HCT116 (cell line): ENCODE measurements around the gene RFC4. TPM values are rescaled to one million over a fixed set of nuclear protein-coding genes. Genes with fewer than 3 reads are reported as not detected.
"Not testable (repeated sequence)": the region's sequence is repeated elsewhere in the genome, so short reads cannot be mapped to it uniquely, and the experiment has no call there.

Experiments
- ATAC-seq: fragments of 200-7000 bp; cut with Tn5 transposase; 2 replicates; pipeline ENCODE4 v1.9.1; 2020; ENCODE audit warnings: mild to moderate bottlenecking, moderate library complexity
- BruUV-seq: library from RNA; stranded (reverse); fragments of 400-500 nt; replicated peaks from 2 replicates; lab custom pipeline; 2021; lab: Mats Ljungman, UMichigan
- CTCF ChIA-PET: fragments of 300-600 bp; sonication (Branson Sonifier 250); formaldehyde crosslinking; loops from one replicate; lab custom pipeline; 2021; ENCODE audit warnings: antibody characterized with exemption; lab: Charles Lee
- POLR2A ChIA-PET: fragments of 300-600, 350-600 bp; sonication (Branson Sonifier 250); formaldehyde crosslinking; loops from one replicate; lab custom pipeline; 2021; ENCODE audit warnings: antibody characterized with exemption; lab: Charles Lee
- RAD21 ChIA-PET, 2 experiments: fragments of 300-600 bp; sonication (Branson Sonifier 250); formaldehyde crosslinking; loops; one replicate each; lab custom pipeline; 2023; ENCODE audit warnings: low total read pairs in 2 of 2; ENCODE audit not compliant: uncharacterized antibody in 2 of 2, unreplicated experiment in 2 of 2, low non-redundant PET in 1 of 2; lab: Charles Lee
- DNase-seq: peaks from one replicate; pipeline ENCODE4 v3.0.0-alpha.2; 2010; ENCODE audit warnings: low read depth, low spot score
- H2AFZ ChIP-seq: fragments of 200-600 bp; shearing (Covaris generic), sonication (generic); 2 replicates; pipeline ENCODE4 v1.6.1; 2017; ENCODE audit warnings: low read depth, mixed run types, mixed read lengths, antibody characterized with exemption, low read length; ENCODE audit not compliant: poor library complexity, severe bottlenecking
- H3K27ac ChIP-seq: 2 replicates; pipeline ENCODE4 v1.5.1; 2012; ENCODE audit warnings: low read depth, low read length
- H3K27me3 ChIP-seq: fragments of 200-600 bp; sonication (generic); 2 replicates; pipeline ENCODE4 v1.6.1; 2016; ENCODE audit warnings: mixed run types, low read length, mixed read lengths; ENCODE audit not compliant: insufficient read depth
- H3K36me3 ChIP-seq, 2 experiments: fragments of 200-500 bp in 1 of 2; fragments of 200-600 bp in 1 of 2; sonication (Bioruptor generic) in 1 of 2; sonication (generic) in 1 of 2; 2 replicates each; pipeline versions ENCODE4 v1.5.1 to v1.6.1; 2014 to 2016; ENCODE audit warnings: low read length in 2 of 2, inconsistent platforms in 1 of 2, mixed read lengths in 1 of 2, mixed run types in 1 of 2; ENCODE audit not compliant: insufficient read depth in 2 of 2, control insufficient read depth in 1 of 2
- H3K4me1 ChIP-seq, 2 experiments: fragments of 200-600 bp in 1 of 2; sonication (generic) in 1 of 2; 2 replicates each; pipeline versions ENCODE4 v1.5.1 to v1.6.1; 2012 to 2017; ENCODE audit warnings: low read length in 2 of 2, inconsistent platforms in 1 of 2, mild to moderate bottlenecking in 1 of 2, mixed read lengths in 1 of 2, mixed run types in 1 of 2, moderate library complexity in 1 of 2; ENCODE audit not compliant: insufficient read depth in 2 of 2, control insufficient read depth in 1 of 2
- H3K4me2 ChIP-seq: fragments of 200-600 bp; sonication (generic); 2 replicates; pipeline ENCODE4 v1.6.1; 2017; ENCODE audit warnings: mixed run types, low read length, mixed read lengths
- H3K4me3 ChIP-seq, 2 experiments: fragments of 200-600 bp in 1 of 2; sonication (generic) in 1 of 2; replicated peaks in 1 of 2; 2 replicates each; pipeline ENCODE4 v1.5.1; 2011 to 2016; ENCODE audit warnings: low read length in 2 of 2, control low read depth in 1 of 2, low read depth in 1 of 2, mild to moderate bottlenecking in 1 of 2, mixed read lengths in 1 of 2, mixed run types in 1 of 2
- H3K79me2 ChIP-seq: fragments of 200-600 bp; sonication (generic); 2 replicates; pipeline ENCODE4 v1.6.1; 2017; ENCODE audit warnings: mild to moderate bottlenecking, mixed run types, low read length, moderate library complexity, mixed read lengths; ENCODE audit not compliant: insufficient read depth
- H3K9ac ChIP-seq: fragments of 200-600 bp; sonication (generic); 2 replicates; pipeline ENCODE4 v1.6.1; 2016; ENCODE audit warnings: low read length, mixed read lengths
- H3K9me2 ChIP-seq: fragments of 200-600 bp; sonication (generic), shearing (Covaris generic); 2 replicates; pipeline ENCODE4 v1.6.1; 2017; ENCODE audit warnings: mixed run types, mild to moderate bottlenecking, moderate library complexity; ENCODE audit not compliant: insufficient read depth
- H3K9me3 ChIP-seq, 2 experiments: fragments of 200-500 bp in 1 of 2; fragments of 200-600 bp in 1 of 2; sonication (Bioruptor generic) in 1 of 2; sonication (generic) in 1 of 2; 2 replicates each; pipeline ENCODE4 v1.6.1; 2014 to 2017; ENCODE audit warnings: low read length in 2 of 2, mixed read lengths in 2 of 2, inconsistent platforms in 1 of 2, low read depth in 1 of 2, mild to moderate bottlenecking in 1 of 2, mixed run types in 1 of 2, moderate library complexity in 1 of 2; ENCODE audit not compliant: control insufficient read depth in 1 of 2, insufficient read depth in 1 of 2
- H4K20me1 ChIP-seq: fragments of 200-600 bp; sonication (generic), shearing (Covaris generic); 2 replicates; pipeline ENCODE4 v1.6.1; 2017; ENCODE audit warnings: mixed run types, mild to moderate bottlenecking, moderate library complexity; ENCODE audit not compliant: insufficient read depth
- SIN3A ChIP-seq: IDR thresholded peaks from 2 replicates; pipeline ENCODE4 v1.6.1; 2012; ENCODE audit warnings: low read depth
- SRF ChIP-seq: IDR thresholded peaks from 2 replicates; pipeline ENCODE4 v1.6.1; 2012; ENCODE audit warnings: low read depth
- YY1 ChIP-seq: IDR thresholded peaks from 2 replicates; pipeline ENCODE4 v1.6.1; 2011; ENCODE audit warnings: low read length, low read depth, moderate library complexity, mild to moderate bottlenecking; ENCODE audit not compliant: insufficient replicate concordance; ENCODE audit errors: extremely low read depth
- ZNF274 ChIP-seq: fragments of 200-500 bp; sonication (Bioruptor generic); IDR thresholded peaks from 2 replicates; pipeline ENCODE4 v1.6.1; 2014; ENCODE audit warnings: mild to moderate bottlenecking, low read depth, low read length, inconsistent platforms
- intact Hi-C: fragments of 100-400 bp; cut with micrococcal nuclease; formaldehyde crosslinking; loops from 2 replicates; pipeline ENCODE4 v1.10.0; 2022
- total RNA-seq: library from RNA; stranded (reverse); gene quantifications from one replicate; pipeline ENCODE4 v1.2.1, GENCODE V29; 2021; ENCODE audit not compliant: unreplicated experiment
- TF ChIP-seq, protein P1 (sequence below): IDR thresholded peaks from 2 replicates; pipeline ENCODE4 v1.6.1; 2012
- TF ChIP-seq, protein P2 (sequence below), 3 experiments: fragments of 200-600 bp in 1 of 3; sonication (generic) in 1 of 3; IDR thresholded peaks in 2 of 3; conservative IDR thresholded peaks in 1 of 3; 2 replicates each; pipeline ENCODE4 v1.5.1; 2012 to 2017; ENCODE audit warnings: low read depth in 2 of 3, low read length in 2 of 3, antibody characterized with exemption in 1 of 3, borderline replicate concordance in 1 of 3, control low read depth in 1 of 3, mild to moderate bottlenecking in 1 of 3, mixed read lengths in 1 of 3, mixed run types in 1 of 3, moderate library complexity in 1 of 3; ENCODE audit not compliant: insufficient read depth in 1 of 3

RFC4 gene
- total RNA-seq, 1 experiment from 2014 or later: 86.2 TPM

- ATAC-seq: no peak
Observed at GRCh38 chr3:186852994-186853393, 46.7 kb upstream of the RFC4 start.

GRCh38 chr3:186851835-186852234, 45.6 kb upstream of the RFC4 start:
- ChIA-PET RAD21 (interaction anchor here in 1 of 2 experiments (0.6 kb wide), 1 partner anchor 313 kb away, joined by 3 read pairs; no protein-coding TSS in a partner anchor), POLR2A (interaction anchor here (0.7 kb wide), 1 partner anchor 18 kb away, joined by 3 read pairs; no protein-coding TSS in a partner anchor)
- DNase-seq, BruUV-seq, H2AFZ ChIP-seq, H3K36me3 ChIP-seq, H3K9me3 ChIP-seq, H3K79me2 ChIP-seq, CTCF ChIA-PET, H4K20me1 ChIP-seq, intact Hi-C loops, H3K4me2 ChIP-seq, H3K9ac ChIP-seq, H3K4me3 ChIP-seq, H3K9me2 ChIP-seq, H3K4me1 ChIP-seq, ATAC-seq, H3K27ac ChIP-seq: not testable (repeated sequence)
- H3K27me3 ChIP-seq: peaks cover 11% of the 10 kb centered on the region

More at GRCh38 chr3:186852994-186853393, 46.7 kb upstream of the RFC4 start:
- Histone ChIP-seq H3K79me2 (no peaks in the 10 kb centered on the region), H3K9me3 (no peaks in the 10 kb centered on the region), H2AFZ (no peak overlapping the region), H3K4me3 (no peak overlapping the region), H3K9me2 (no peaks in the 10 kb centered on the region), H3K36me3 (no peaks in the 10 kb centered on the region), H3K4me1 (no peaks in the 10 kb centered on the region), H3K27ac (no peak overlapping the region), H4K20me1 (no peaks in the 10 kb centered on the region), H3K4me2 (no peak overlapping the region)
- intact Hi-C loops: no loop called here
- DNase-seq: no peak
- RAD21 ChIA-PET: no interaction called here
- CTCF ChIA-PET: no interaction called here
- TF ChIP-seq YY1 (no peak), SIN3A (no peak), ZNF274 (no peak), SRF (no peak)
- TF ChIP-seq, protein P1, sequence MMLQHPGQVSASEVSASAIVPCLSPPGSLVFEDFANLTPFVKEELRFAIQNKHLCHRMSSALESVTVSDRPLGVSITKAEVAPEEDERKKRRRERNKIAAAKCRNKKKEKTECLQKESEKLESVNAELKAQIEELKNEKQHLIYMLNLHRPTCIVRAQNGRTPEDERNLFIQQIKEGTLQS: no peak
- TF ChIP-seq, protein P2, sequence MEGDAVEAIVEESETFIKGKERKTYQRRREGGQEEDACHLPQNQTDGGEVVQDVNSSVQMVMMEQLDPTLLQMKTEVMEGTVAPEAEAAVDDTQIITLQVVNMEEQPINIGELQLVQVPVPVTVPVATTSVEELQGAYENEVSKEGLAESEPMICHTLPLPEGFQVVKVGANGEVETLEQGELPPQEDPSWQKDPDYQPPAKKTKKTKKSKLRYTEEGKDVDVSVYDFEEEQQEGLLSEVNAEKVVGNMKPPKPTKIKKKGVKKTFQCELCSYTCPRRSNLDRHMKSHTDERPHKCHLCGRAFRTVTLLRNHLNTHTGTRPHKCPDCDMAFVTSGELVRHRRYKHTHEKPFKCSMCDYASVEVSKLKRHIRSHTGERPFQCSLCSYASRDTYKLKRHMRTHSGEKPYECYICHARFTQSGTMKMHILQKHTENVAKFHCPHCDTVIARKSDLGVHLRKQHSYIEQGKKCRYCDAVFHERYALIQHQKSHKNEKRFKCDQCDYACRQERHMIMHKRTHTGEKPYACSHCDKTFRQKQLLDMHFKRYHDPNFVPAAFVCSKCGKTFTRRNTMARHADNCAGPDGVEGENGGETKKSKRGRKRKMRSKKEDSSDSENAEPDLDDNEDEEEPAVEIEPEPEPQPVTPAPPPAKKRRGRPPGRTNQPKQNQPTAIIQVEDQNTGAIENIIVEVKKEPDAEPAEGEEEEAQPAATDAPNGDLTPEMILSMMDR (IDR thresholded peaks at IDR 0.05 in 2 of 3, conservative IDR thresholded peaks at IDR 0.05 in 1 of 3; ENCODE audit: borderline replicate concordance in 1 of 3, insufficient read depth in 1 of 3, low read depth in 2 of 3, low read length in 2 of 3): no peak
- TF ChIP-seq, all 23 proteins: peak for 0
- Histone ChIP-seq H3K27me3 (peaks cover 5% of the 10 kb centered on the region; the same call in 1 of the 2 replicates), H3K9ac (no peak overlapping the region)
- no TSS peak for BruUV-seq
- POLR2A ChIA-PET: no interaction called here
